ENCODE measurements around the gene OSBPL6. TPM values are rescaled to one million over a fixed set of nuclear protein-coding genes. Genes with fewer than 3 reads are reported as not detected.
"Not testable (repeated sequence)": the region's sequence is repeated elsewhere in the genome, so short reads cannot be mapped to it uniquely, and the experiment has no call there.

The OSBPL6 gene
- total and polyA plus RNA-seq, 4 experiments from 2014 or later = 0.14 to 0.49 (median 0.34) TPM

DNA sequence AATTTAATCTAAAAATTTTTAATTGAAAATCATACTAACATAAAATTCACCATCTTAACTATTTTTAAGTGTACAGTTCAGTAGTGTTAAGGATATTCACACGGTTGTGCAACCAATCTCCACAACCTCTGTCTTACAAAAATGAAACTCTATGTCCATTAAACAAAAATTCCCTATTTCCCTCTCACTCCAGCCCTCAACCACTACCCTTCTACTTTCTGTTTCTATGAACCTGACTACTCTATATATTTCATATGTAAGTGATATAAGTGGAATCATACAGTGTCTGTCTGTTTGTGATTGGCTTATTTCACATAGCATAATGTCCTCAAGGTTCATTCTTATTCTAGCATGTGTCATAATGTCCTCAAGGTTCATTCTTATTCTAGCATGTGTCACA, 34.3 kb upstream of the OSBPL6 start:
- intact Hi-C loops (cut with micrococcal nuclease) = no loop called here
- Histone ChIP-seq H3K4me1 (ENCODE audit: insufficient read depth, low read length) (no peaks in the 10 kb centered on the region), H3K4me3 (ENCODE audit: low read length in 2 of 2) (no peak overlapping the region), H3K36me3 (ENCODE audit: insufficient read depth, low read length) (no peaks in the 10 kb centered on the region), H3K27ac (ENCODE audit: low read depth, low read length) (no peak overlapping the region), H3K9me3 (ENCODE audit: control insufficient read depth in 1 of 2, low read length in 2 of 2) (no peaks in the 10 kb centered on the region), H3K27me3 (ENCODE audit: insufficient read depth, low read length) (no peaks in the 10 kb centered on the region)
- Mint-ChIP-seq H3K27me3 (peaks cover 12 to 17% of the 10 kb centered on the region in 2 donors), H3K36me3 (peaks cover 0 to 5% of the 10 kb centered on the region in 2 donors), H3K27ac (no peak overlapping the region), H3K4me1 (no peaks in the 10 kb centered on the region), H3K9me3 (peaks cover 2 to 7% (median 5%) of the 10 kb centered on the region in 8 donors), H3K4me3 (no peak overlapping the region)
- DNase-seq = no peak
- POLR2A ChIA-PET (ENCODE audit: partially characterized antibody) = no interaction called here
- CTCF ChIA-PET (ENCODE audit: partially characterized antibody) = no interaction called here

DNA sequence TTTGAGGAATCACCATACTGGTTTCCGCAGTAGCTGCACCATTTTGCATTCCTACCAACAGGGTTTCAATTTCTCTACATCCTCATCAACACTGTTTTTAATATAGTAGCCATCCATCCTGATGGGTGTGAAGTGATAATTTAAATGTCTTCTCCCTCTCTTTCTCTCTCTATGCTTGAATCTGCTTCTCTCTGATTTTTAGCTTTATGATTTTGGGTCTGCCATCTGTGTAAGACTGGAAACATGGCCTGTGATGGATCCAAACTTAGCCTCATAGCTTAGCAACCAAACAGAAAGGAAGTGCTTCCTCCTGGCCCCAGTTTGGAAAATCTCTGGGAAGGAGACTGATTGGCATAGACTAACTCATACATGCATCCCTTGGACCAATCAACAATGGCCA, 33.7 kb upstream of the OSBPL6 start:
- no peaks in the 10 kb centered on the region for H3K4me1 ChIP-seq (ENCODE audit: insufficient read depth, low read length)
- H3K36me3 ChIP-seq (ENCODE audit: insufficient read depth, low read length) = no peaks in the 10 kb centered on the region
- H3K9me3 ChIP-seq (ENCODE audit: control insufficient read depth in 1 of 2, low read length in 2 of 2) = no peaks in the 10 kb centered on the region
- Mint-ChIP-seq H3K4me1 (no peaks in the 10 kb centered on the region), H3K4me3 (no peak overlapping the region), H3K27me3 (peaks cover 8 to 13% of the 10 kb centered on the region in 2 donors), H3K36me3 (no peaks in the 10 kb centered on the region), H3K27ac (no peak overlapping the region), H3K9me3 (peaks cover 0 to 4% (median 1%) of the 10 kb centered on the region in 8 donors)
- H3K4me3 ChIP-seq (ENCODE audit: low read length in 2 of 2) = no peak overlapping the region
- CTCF ChIA-PET (ENCODE audit: partially characterized antibody) = no interaction called here
- H3K27me3 ChIP-seq (ENCODE audit: insufficient read depth, low read length) = no peaks in the 10 kb centered on the region
- no peak overlapping the region for H3K27ac ChIP-seq (ENCODE audit: low read depth, low read length)
- POLR2A ChIA-PET (ENCODE audit: partially characterized antibody) = no interaction called here
- intact Hi-C loops (cut with micrococcal nuclease) = no loop called here
- no peak for DNase-seq

DNA sequence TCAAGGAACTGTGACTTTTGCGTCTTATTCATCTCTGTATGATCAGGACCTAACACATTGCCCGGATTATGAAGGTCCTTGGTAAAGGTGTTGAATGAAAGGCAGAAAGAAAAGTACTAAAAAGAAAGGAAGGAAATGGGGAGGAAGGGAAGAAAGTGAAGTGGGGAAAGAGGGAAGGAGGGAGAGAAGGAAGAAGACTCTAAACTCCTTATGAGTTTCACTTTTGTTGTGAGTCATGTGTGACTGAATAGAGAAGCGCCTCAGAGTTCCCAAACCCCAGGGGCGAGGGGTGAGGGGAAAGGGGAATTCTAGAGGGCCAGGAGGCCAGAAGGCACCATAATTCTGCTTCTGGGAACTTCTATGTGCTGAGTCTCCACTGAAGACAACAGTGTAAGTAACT, 30.9 kb upstream of the OSBPL6 start:
- Mint-ChIP-seq H3K4me1 (no peaks in the 10 kb centered on the region), H3K9me3 (peaks cover 0 to 4% (median 0%) of the 10 kb centered on the region in 8 donors), H3K27me3 (peaks cover 8 to 11% of the 10 kb centered on the region in 2 donors), H3K4me3 (no peak overlapping the region), H3K27ac (no peak overlapping the region), H3K36me3 (no peaks in the 10 kb centered on the region)
- no peaks in the 10 kb centered on the region for H3K27me3 ChIP-seq (ENCODE audit: insufficient read depth, low read length)
- H3K9me3 ChIP-seq (ENCODE audit: control insufficient read depth in 1 of 2, low read length in 2 of 2) = no peaks in the 10 kb centered on the region
- H3K27ac ChIP-seq (ENCODE audit: low read depth, low read length) = no peak overlapping the region
- ChIA-PET CTCF (ENCODE audit: partially characterized antibody) (no interaction called here), POLR2A (ENCODE audit: partially characterized antibody) (no interaction called here)
- no peak overlapping the region for H3K4me3 ChIP-seq (ENCODE audit: low read length in 2 of 2)
- H3K36me3 ChIP-seq (ENCODE audit: insufficient read depth, low read length) = no peaks in the 10 kb centered on the region
- DNase-seq = no peak
- intact Hi-C loops (cut with micrococcal nuclease) = no loop called here
- no peaks in the 10 kb centered on the region for H3K4me1 ChIP-seq (ENCODE audit: insufficient read depth, low read length)

DNA sequence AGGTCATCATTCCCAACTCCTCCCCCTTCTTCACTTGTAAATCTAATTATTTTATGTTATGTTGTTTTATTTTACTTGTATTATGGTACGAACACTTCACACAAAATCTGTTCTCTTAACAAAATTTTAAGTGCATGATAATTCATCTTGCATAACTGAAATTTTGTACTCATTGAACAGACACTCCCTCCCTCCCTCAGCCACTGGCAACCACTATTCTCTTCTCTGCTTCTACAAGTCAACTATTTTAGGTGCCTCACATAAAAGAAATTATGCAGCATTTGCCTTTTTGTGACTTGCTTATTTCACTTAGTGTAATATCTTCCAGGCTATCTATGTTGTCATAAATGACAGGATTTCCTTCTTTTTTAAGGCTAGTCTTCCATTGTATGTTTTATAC, 30.4 kb upstream of the OSBPL6 start:
- ChIA-PET CTCF (ENCODE audit: partially characterized antibody) (no interaction called here), POLR2A (ENCODE audit: partially characterized antibody) (no interaction called here)
- intact Hi-C loops (cut with micrococcal nuclease) = no loop called here
- Histone ChIP-seq H3K27me3 (ENCODE audit: insufficient read depth, low read length) (no peaks in the 10 kb centered on the region), H3K4me3 (ENCODE audit: low read length in 2 of 2) (no peak overlapping the region), H3K36me3 (ENCODE audit: insufficient read depth, low read length) (no peaks in the 10 kb centered on the region), H3K4me1 (ENCODE audit: insufficient read depth, low read length) (no peaks in the 10 kb centered on the region), H3K27ac (ENCODE audit: low read depth, low read length) (no peak overlapping the region), H3K9me3 (ENCODE audit: control insufficient read depth in 1 of 2, low read length in 2 of 2) (no peaks in the 10 kb centered on the region)
- Mint-ChIP-seq H3K4me3 (no peak overlapping the region), H3K27ac (no peak overlapping the region), H3K4me1 (no peaks in the 10 kb centered on the region), H3K9me3 (peaks cover 0 to 4% (median 0%) of the 10 kb centered on the region in 8 donors), H3K36me3 (no peaks in the 10 kb centered on the region), H3K27me3 (peaks cover 8 to 11% of the 10 kb centered on the region in 2 donors)
- DNase-seq = no peak

DNA sequence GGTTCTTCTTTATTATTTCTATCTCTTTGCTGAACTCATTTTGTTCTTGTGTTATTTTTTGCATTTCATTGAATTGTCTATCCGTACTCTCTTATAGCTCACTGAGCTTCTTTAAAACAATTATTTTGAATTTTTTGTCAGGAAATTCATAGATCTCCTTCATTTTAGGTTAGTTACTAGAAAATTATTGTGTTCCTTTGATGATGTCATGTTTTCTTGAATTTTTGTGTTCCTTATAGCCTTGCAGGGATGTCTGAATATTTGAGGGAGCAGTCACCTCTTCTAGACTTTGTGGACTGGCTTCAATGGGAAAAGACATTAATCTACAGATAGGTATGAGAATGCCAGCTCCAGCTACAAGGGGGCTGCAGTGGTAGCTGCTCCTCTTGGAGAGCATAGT, 20.7 kb upstream of the OSBPL6 start:
- Histone ChIP-seq H3K36me3 (ENCODE audit: insufficient read depth, low read length) (no peaks in the 10 kb centered on the region), H3K4me1 (ENCODE audit: insufficient read depth, low read length) (no peaks in the 10 kb centered on the region), H3K27ac (ENCODE audit: low read depth, low read length) (no peak overlapping the region), H3K9me3 (ENCODE audit: control insufficient read depth in 1 of 2, low read length in 2 of 2) (no peaks in the 10 kb centered on the region), H3K4me3 (ENCODE audit: low read length in 2 of 2) (no peak overlapping the region), H3K27me3 (ENCODE audit: insufficient read depth, low read length) (no peaks in the 10 kb centered on the region)
- no peaks in the 10 kb centered on the region for H3K36me3 Mint-ChIP-seq
- DNase-seq = no peak
- H3K27me3 Mint-ChIP-seq = peaks cover 14 to 15% of the 10 kb centered on the region in 2 donors
- intact Hi-C loops (cut with micrococcal nuclease) = no loop called here
- H3K4me3 Mint-ChIP-seq = no peak overlapping the region
- no peaks in the 10 kb centered on the region for H3K9me3 Mint-ChIP-seq
- no peaks in the 10 kb centered on the region for H3K4me1 Mint-ChIP-seq
- no peak overlapping the region for H3K27ac Mint-ChIP-seq
- ChIA-PET POLR2A (ENCODE audit: partially characterized antibody) (no interaction called here), CTCF (ENCODE audit: partially characterized antibody) (no interaction called here)

DNA sequence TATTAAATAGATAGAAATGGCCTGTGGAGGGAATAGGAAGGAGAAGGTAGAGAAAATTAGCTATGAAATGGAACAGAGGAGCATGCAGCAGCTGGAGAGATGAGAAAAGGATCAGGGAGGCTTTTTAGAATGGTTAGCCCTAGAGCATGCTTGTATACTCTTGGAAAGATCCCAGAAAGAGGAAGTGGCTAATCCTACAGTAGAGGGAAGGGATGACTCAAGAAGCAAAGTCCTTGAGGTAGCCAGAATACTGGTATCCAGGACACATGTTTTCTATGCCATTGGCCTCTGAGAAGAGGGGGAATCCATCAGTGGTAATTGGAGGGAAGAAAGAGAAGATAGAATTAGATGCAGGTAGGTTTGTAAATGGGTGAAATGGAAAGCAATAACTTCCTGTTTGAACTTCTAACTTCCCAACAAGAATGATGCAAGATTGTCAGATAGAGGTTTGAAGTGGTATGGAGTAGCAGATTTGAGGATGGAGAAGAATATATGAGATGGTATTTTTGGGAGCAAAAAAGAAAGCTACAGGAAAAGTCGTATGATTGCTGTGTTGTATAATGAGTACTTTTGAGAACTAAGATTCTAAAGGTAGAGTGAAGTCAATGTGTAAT, 17.1 kb upstream of the OSBPL6 start:
- no peaks in the 10 kb centered on the region for H3K4me1 Mint-ChIP-seq
- POLR2A ChIA-PET (ENCODE audit: partially characterized antibody) = no interaction called here
- H3K27me3 ChIP-seq (ENCODE audit: insufficient read depth, low read length) = no peaks in the 10 kb centered on the region

DNA sequence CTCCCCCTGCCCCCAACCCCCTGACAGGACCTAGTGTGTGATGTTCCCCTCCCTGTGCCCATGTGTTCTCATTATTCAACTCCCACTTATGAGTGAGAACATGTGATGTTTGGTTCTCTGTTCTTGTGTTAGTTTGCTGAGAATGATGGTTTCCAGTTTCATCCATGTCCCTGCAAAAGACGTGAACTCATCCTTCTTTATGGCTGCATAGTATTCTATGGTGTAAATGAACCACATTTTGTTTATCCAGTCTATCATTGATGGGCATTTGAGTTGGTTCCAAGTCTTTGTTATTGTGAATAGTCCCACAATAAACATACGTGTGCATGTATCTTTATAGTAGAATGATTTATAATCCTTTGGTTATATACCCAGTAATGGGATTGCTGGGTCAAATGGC, 13.7 kb upstream of the OSBPL6 start:
- CTCF ChIA-PET (ENCODE audit: partially characterized antibody); H3K4me3 ChIP-seq (ENCODE audit: low read length in 2 of 2); intact Hi-C loops (cut with micrococcal nuclease); H3K27ac Mint-ChIP-seq; H3K36me3 ChIP-seq (ENCODE audit: insufficient read depth, low read length); H3K4me1 Mint-ChIP-seq; H3K9me3 Mint-ChIP-seq; H3K9me3 ChIP-seq (ENCODE audit: control insufficient read depth in 1 of 2, low read length in 2 of 2); POLR2A ChIA-PET (ENCODE audit: partially characterized antibody); H3K36me3 Mint-ChIP-seq; H3K4me1 ChIP-seq (ENCODE audit: insufficient read depth, low read length); DNase-seq; H3K4me3 Mint-ChIP-seq; H3K27me3 ChIP-seq (ENCODE audit: insufficient read depth, low read length); H3K27ac ChIP-seq (ENCODE audit: low read depth, low read length); H3K27me3 Mint-ChIP-seq: not testable (repeated sequence)

More for the DNA sequence above, 17.1 kb upstream of the OSBPL6 start:
- CTCF ChIA-PET (ENCODE audit: partially characterized antibody) = no interaction called here
- intact Hi-C loops (cut with micrococcal nuclease) = no loop called here
- Mint-ChIP-seq H3K36me3 (no peaks in the 10 kb centered on the region), H3K4me3 (no peak overlapping the region), H3K9me3 (no peaks in the 10 kb centered on the region), H3K27me3 (peaks cover 11 to 13% of the 10 kb centered on the region in 2 donors), H3K27ac (no peak overlapping the region)
- Histone ChIP-seq H3K4me1 (ENCODE audit: insufficient read depth, low read length) (no peaks in the 10 kb centered on the region), H3K4me3 (ENCODE audit: low read length in 2 of 2) (no peak overlapping the region), H3K9me3 (ENCODE audit: control insufficient read depth in 1 of 2, low read length in 2 of 2) (no peaks in the 10 kb centered on the region), H3K27ac (ENCODE audit: low read depth, low read length) (no peak overlapping the region), H3K36me3 (ENCODE audit: insufficient read depth, low read length) (no peaks in the 10 kb centered on the region)
- DNase-seq = no peak

DNA sequence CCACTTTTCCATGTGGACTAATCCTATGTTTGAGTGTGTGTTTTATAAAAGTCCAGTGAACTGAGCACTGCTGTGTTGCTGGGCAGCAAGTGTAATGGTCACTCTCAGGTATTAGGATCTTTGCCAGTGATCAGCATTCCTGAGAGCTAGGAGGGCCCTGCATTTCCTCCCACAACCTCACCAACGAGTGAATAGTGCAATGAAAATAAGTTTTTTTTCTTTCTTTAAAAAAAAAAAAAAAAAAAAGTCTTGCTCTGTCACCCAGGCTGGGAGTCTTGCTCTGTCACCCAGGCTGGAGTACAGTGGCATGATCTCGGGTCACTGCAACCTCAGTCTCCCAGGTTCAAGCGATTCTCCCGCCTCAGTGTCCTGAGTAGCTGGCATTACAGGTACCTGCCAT, 6.5 kb upstream of the OSBPL6 start:
- intact Hi-C loops (cut with micrococcal nuclease) = no loop called here
- H3K4me1 ChIP-seq (ENCODE audit: insufficient read depth, low read length) = no peaks in the 10 kb centered on the region
- Mint-ChIP-seq H3K36me3 (no peaks in the 10 kb centered on the region), H3K4me1 (peaks cover 5 to 13% (median 6%) of the 10 kb centered on the region in 4 donors), H3K27ac (no peak overlapping the region), H3K27me3 (peaks cover 12 to 30% of the 10 kb centered on the region in 2 donors), H3K9me3 (peaks cover 0 to 2% (median 0%) of the 10 kb centered on the region in 8 donors), H3K4me3 (no peak overlapping the region)
- H3K9me3 ChIP-seq (ENCODE audit: control insufficient read depth in 1 of 2, low read length in 2 of 2) = no peaks in the 10 kb centered on the region
- H3K4me3 ChIP-seq (ENCODE audit: low read length in 2 of 2) = no peak overlapping the region
- no peaks in the 10 kb centered on the region for H3K27me3 ChIP-seq (ENCODE audit: insufficient read depth, low read length)
- H3K36me3 ChIP-seq (ENCODE audit: insufficient read depth, low read length) = no peaks in the 10 kb centered on the region
- ChIA-PET POLR2A (ENCODE audit: partially characterized antibody) (no interaction called here), CTCF (ENCODE audit: partially characterized antibody) (no interaction called here)
- H3K27ac ChIP-seq (ENCODE audit: low read depth, low read length) = no peak overlapping the region
- no peak for DNase-seq
